T-helper 1 cell (primary cell): ENCODE results near the gene DDO.

ENCODE experiments used
- DNase-seq, 5 donors: peaks; one replicate each; pipeline ENCODE4 v3.0.0-alpha.2; 2012 to 2020

Gene DDO

DNA sequence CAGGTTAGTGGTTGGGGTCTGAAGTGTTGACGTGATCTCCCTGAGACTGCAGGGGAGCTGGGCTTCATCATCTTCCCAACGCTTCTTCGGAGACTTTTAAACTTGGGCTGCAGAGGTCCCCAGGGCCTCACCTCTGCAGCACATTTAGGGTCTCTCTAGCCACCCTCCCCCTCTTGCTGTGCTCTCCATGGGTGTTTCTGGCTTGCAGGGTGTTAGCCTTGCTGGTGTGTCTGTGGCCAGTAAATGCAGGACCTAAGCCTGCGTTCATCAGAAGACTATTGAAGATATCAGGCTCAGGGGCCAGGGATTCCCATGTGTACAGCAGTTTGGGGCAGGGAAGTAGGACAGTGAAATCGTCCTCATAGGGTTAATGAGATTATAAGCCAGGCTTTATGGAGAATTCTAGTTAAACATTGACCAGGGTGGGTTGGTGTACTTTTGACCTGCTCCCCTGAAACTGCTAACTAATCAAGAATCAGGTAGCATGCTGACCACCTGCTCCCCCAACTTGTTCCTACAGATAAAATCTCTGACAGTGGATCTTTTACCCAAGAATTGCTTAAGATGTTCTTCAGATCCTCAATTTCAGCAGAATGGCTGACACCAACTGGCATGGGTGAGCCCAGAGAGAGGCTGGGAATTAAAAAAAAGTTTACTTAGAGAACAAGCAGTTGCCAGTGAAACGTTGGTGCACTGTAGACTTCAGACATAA, 3.8 kb upstream of the DDO start:
- no peak for DNase-seq

DNA sequence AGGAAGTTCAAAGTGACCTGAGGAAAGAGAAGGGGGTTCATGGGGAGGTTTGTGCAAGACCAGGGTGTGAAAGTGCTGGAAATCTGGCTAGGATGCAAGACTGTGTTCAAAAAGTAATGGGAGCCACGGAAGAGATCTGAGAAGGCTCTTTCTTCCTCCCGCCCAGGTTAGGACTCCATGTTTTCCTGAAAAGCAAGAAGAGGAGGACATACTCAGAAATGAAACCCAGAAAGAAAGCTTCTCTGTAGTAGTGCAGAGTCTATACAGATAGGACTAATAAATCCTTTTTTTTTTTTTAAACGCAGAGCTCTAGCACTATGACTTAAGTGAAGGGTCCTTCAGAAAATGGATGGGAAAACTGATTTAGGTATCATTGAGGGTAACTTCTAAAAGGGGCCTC, 3.2 kb upstream of the DDO start:
- no peak for DNase-seq

DNA sequence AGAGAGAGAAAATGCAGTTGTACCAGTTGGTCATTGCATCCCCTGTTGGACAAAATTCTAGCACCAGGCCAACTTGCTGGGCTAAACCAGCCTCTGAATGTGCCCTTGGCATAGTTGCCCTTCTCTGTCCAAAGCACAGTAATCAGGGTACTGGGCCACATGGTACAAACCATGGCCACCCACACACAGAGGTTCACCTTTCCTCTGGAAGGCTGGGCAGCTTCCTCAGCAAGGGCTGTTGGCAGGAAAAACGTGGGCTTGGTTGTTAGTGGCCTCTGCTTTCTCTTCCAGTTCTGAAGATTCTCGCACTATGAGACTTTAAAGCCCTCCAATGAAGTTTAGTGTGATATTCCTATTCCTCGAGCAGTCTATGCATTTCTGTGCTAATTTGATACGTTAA, 706 bp downstream of the DDO start:
- DNase-seq = no peak

DNA sequence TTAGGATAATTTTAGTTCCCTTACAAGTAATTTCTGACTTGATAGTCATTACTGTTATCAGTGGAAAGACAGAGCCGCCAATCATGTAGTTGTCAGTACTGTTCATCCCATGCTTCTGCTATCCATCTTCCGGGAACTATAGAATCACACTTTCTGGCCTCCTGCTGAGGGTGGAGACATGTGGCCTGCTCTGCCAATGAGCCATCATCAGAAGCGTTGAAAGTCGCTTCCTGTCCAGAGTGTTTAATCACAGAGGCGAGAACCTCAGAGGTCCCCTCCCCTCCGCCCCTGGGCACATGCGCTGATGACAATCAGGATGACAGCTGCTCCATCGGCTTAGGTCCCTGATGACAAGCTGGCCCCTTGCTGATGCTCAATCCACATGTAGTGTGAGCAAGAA, 3.0 kb downstream of the DDO start:
- DNase-seq = no peak

DNA sequence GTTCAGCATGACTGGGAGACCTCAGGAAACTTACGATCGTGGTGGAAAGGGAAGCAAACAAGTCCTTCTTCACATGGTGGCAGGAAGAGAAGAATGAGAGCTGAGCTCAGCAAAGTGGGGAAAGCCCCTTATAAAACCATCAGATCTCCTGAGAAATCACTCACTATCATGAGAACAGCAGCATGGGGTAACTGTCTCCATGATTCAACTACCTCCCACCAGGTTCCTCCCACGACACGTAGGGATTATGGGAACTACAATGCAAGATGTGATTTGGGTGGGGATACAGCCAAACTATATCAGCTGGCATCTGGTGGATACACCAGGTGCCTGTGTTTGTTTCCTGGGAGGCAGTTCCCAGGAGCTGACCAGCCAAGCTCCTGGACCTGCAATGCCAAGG, 4.9 kb downstream of the DDO start:
- no peak for DNase-seq

DNA sequence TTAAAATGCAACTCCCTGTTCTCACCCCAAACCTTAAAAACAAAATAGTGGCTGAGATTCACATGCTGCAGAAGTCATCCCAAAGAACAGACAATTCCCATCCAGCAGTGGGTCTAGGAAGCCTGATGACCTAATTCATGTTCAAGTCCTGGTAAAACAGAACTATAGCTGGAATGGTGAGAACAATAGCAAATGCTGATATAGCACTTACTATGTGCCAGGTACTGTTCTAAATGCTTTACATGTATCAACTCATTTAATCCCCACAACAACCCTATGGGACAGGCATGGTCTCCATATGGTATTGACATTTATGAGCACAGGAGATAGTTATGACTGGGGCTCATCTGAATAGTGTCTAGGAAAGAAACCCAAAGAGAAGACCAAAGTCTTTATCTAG, 5.6 kb downstream of the DDO start:
- no peak for DNase-seq

DNA sequence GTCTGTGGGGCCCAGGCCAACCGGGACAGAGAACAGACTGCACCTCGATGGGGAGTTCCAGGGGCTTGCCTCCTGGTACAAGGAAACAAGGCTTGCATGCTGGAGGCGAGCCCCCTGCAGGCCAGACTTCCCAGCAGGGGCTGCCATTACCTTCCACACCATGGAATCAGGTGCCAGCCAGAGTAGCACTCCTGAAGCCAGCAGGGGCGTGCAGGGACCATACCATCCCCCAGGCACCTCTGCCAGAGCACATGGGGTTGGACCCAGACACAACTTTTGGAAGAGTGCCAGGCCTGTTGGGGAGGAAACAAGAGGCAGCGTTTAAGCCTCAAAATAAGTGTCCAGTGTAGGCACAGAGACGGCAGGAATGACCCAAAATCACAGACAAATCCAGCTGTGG, 6.5 kb downstream of the DDO start:
- DNase-seq = no peak

DNA sequence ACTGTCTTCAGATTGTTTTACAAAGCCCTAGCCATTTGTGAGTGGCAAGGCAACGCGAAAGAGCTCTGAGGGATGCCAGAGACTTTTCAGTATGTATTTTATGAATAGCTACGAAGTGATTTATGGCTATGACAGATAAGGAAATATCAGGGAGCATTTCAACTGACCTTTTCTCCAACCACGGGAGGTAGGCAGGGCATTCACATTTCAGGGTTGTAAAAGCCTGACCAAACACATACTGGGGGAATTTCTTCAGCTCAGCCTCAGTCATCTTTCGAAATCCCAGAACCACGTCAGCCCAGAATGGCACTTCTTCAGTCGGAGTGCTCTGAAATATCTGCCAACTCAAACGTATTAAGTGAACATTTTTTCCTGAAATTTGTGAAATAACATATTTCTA, 10.8 kb downstream of the DDO start:
- no peak for DNase-seq

DNA sequence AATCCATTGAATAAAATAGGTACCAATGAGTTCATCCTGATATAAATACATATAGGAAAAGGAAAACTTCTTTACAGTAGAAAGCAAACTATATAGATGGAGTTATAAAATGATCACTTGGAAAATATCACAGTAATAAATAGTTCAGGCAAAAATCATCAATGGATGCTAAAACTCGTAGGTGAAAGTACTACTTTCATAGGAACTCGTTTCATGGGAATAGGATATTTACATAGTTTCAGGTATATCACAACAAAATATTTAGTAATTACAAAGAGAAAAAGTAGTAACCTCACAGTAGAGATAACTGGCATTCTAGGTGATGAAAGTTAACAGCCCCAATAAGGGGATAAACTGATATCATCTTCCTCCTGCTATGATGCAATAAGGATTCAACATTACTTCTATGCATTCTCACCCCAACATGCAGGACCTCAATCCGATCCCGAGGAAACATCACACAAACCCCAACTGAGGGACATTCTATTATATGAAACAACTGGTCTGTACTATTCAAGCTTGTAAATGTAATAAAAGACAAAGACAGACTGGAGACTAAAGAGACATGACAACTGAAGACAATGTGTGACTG, 13.7 kb downstream of the DDO start:
- DNase-seq = no peak

DNA sequence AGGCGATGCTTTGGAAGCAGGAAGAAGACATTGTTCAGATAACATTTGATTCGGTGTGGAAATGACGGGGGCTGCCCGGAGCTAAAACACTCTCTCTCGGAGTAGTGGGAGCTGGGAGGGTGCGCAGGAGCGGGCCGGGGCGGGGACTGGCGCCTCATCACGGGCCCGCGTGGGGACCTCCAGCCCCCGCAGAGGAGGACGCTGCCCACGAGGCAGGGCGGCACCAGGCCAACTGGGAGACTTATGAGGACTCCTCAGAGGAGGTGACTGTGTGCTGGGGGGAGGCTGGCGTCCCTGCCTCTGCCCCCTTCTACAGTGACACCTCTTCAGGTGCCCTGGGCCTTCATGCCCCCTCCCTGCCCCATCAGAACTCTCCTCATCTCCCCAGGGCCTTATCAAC, 15.2 kb downstream of the DDO start:
- no peak for DNase-seq

DNA sequence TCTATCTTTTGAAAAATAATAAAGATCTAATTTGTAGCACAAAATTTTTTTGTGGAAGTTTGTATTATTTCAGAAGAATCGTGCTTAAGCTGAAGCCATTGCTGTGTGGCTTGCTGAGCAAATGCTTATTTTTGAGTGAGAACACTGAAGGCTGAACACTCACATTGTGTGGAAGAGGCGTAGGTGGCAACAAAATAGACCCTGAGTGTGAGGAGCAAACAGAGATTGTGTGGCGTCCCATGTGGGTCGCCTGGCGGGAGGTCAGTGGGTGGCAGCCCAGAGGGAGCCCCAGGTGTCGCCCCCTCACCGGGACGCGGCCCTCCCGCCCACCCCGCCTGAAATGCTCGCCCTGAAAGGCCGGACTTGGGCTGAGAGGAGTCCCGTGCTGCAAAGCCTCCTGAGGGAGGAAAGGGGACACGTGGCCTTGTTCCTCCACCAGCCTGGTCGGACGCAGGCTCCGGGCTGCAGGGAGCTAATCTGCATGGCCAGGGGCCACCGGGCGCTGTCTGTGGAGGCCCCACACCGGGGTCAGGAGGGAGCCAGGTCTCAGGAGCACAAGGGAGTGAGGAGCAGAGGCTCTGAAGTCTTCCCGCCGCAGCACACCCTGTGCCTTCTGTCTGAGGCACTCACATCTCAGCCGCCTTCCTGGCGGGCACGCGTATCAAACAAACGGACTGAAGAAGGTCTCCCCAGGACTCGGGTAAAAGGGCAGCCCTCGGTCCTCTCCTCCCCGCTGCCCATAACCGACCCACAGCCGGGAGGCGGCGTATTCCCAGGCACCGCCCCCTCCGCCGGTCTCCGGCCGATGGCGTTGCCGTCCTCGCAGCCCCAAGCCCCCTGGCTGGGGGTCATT, 15.9 kb downstream of the DDO start:
- no peak for DNase-seq

DNA sequence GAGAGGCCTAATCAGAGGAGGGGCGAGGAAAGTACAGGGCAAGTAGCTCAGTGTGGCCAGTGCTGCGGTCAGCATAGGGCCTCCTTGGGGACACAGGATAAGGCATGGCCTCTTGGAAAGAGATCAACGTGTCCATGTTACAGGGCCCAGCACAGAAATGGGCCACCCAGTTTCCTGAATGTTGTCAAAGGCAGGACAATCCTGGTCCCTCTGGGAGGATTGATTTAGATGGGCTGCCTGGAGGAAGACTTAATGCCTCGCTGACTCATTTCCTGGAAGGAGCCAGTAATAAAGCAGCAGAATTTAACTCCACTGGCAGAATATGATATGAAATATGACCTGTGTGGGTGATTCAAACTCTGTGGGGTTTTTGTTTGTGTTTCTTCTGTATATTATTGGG, 16.6 kb downstream of the DDO start:
- no peak for DNase-seq

DNA sequence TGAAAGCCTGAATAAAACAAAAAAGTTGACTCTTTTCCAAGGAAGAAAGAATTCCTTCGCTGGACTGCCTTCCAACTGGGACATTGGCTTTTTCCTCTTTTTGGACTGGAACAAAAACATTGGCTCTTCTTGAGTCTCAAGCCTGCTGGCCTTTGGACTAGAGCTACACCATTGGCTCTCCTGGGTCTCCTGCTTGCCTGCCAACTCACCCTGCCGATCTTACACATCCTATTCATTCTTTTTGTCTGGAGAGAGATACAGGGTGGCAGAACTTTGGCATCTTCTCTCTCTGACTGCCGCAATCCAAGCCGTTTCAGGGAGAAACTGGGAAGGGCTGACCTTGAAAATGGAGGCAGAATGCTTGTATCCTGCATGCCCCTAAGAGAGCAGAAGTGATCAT, 20.2 kb downstream of the DDO start:
- no peak for DNase-seq

DNA sequence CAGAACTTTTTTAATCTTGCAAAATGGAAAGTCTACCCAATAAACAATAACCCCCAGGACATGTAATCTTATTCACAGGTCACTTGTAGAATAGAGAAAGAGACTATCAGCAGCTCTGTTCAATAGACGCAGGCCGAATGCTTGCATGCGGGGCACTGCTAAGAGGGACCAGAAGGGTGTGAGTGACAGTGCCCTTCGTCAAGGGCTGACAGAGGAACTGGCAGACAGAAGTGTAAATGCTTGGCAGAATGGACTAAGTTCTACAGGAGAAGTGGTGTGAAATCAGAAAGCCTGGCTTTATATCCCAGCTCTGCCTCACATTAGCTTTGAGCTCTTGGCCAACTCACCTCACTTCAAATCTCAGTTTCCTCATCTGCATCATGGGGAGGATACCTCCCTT, 21.0 kb downstream of the DDO start:
- DNase-seq = no peak

DNA sequence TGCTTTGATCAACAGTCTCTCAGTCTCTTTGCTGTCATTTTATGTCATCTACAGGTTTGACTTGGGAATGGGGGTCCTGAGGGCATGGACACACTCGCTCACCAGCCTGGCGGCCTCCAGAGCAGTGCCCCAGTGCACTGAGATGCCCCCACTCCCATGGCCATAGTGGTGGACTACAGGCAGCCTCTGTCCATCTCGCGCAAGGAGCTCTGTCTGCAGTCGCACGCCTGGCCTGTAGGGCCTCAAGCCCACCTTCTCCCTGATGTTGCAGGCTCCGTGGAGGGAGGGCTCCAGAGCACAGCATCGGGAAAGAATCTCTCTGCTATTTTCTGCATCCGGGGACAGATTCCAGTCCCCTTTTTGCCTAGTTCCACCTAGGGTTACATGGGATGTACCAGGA, 22.6 kb downstream of the DDO start:
- DNase-seq = no peak

DNA sequence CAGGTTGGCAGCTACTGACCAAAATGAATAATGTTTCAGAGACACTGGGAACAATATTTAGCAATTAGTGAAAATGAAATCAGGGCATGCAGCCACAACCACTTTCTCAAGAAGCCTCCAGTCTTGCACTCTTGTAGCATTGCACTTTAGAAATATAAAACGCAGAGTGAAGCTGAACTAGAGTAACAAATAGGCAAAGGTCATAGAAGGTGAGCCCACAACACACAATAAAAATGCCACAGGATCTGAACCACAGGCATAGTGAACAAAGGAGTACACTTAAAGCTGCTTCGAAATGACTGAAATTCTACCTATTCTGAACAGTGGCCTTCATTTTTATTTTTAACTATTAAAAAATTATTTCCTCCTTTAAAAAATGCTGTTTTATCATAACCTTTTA, 25.0 kb downstream of the DDO start:
- DNase-seq = no peak

DNA sequence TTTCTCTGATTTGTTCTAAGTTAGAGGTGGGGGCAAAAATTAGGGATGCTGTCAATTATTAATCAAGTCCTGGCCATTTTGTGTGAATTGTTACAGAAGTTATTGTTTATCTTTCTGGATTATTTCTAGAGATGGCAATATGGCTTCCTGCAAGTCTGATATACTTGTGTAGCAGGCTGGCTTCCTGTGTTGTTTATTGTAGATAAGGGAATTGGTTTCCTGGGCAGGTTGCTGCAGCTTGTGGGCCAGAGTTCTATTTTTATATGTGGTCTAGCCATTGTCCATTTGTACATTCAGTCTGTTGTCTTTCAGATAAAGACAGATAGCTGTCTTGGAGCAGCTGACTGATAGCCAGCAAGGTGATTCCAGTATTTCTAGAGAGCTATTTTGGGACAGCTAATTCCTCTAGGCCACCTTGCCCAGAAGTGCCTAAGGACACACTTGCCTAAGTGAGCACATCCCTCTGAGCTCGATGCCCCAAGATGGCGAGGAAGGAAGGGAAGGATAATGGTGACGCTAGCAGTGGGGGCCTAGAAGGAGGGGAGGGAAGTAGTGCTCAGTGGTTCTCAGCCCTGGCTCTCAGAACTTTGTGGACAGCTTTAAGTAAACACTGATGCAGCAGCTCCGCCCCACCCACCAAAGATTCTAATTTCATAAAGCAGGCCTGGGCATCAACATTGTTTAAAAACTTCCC, 25.5 kb downstream of the DDO start:
- DNase-seq = no peak

DNA sequence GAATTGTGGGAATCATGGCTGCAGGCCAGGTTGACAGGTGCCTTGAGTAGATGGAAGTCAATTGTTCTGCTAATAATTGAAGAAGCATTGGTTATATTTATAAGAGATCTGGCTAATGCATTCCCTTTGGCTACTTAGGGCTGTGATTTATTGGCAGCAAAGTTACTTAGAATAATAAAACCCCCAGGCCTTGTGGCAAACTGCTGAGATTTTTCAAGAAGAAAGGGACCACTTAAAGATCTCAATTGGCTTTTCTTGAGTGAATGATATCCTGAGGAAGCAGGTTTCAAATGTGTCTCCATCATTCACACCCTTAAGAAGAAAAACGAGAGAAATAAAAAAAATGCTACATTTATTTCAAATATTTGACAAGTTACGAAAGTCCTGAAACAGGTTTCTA, 27.4 kb downstream of the DDO start:
- no peak for DNase-seq

DNA sequence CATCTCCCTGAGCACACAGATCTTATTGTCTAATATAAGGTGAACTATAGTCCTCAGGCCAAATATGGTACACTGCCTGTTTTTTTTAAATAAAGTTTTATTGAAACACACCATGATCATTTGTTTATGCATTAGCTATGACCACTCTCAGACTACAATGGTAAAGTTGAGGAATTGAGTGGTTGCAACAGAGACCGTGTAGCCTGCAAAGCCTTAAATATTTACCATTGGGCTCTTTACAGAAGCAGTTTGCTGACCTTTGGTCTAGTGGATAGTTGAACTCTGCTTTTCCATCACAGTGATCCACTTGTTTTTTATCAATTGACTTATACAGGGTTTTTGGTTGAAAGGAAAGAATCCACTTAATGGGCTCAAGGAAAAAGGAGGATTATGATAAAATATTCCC, 29.9 kb downstream of the DDO start:
- DNase-seq = no peak

DNA sequence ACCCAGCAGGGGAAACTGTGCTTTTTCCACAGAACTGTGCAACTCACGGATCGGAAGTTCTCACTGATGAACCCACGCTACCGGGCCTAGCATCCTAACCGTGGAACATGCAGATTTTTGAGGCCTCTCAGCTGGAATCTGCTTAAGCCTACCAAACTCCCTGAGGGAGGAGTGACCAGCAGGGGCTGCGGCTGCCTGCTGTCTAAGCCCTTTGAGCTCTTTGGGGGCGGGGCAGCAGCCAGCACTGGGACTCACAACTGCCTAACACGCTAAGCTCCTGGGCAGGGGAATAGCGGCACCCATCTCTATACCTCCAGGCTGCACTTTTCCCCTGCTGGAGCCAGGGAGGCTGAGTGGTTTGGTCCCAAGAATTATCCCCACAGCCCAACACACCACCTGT, 36.8 kb downstream of the DDO start:
- no peak for DNase-seq

DNA sequence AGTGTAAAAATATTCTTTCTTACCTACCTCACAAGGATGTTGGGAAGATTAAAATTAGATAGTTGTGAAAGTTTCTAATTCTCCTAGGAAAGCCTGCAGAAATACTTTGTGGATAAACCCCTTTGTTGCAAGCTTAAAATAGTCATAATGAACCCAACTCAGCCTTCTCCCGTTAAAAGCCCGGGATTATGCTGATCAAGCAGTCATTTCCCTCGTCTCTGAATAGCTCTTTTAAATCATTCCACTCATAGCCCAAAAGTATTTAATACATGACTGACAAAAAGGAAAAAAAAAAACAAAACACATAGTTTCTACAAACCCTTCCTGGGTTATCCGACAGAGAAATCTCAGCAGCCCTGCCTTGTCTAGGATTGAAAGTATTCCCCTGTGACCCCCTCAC, 46.3 kb downstream of the DDO start:
- DNase-seq = no peak

DNA sequence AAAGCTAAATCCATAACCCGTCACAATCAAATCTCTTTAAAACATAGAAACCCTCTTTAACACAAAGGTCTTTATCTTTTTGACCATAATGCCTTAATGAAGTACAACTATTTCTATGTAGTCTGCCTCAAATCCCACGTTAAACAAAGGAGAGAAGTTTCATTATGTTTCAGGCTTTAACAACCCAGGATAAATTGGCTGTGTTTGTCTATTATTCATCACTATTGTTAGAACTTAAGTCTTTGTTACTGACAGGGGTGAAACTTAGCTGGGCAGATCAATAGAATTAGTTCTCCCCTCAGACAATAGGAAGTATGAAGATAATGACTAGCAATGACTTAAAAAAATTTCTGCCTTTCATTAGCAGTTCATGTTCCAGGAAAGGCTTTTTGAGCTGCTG, 47.1 kb downstream of the DDO start:
- no peak for DNase-seq

DNA sequence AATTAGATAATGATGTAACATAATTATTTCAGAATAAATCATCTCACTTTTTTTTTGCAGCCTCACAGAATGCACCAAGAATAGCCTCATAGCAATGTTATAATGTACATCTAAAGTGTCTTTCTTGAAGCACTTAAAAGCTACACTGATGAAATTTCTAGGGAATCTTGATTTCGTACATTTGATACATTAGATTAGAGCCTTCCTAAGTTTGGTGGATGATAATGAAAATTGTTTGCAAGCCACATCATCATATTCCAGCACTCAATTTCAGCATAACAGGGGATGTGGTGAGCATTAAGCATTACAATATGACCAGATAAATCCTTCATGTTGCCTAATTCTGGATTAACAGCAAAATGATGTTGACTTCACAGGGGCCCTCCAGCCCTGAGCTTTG, 47.5 kb downstream of the DDO start:
- DNase-seq = no peak

DNA sequence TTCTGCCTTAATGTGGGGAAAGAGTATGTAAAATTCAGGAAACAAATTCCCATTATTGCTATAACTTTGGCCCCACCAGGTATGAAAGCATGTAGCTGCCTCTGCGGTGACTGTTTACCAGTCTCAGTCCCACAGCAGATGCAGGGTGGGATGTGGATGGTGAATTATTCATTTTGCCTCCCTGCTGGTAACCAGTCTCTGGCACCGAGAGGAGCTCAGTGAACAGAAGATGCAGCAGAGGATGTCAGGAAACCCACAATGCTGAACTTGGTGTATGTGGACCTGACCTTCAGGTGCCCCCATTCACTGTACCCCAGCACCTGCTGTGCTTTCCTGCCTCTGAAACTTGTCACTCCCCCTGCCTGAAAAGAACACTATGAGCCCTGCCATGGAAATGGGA, 48.4 kb downstream of the DDO start:
- DNase-seq = no peak
